Fibroblast of lung (primary cell): ENCODE results near the gene CDK9.

Experiments used
- EZH2 ChIP-seq: IDR thresholded peaks from 2 replicates; pipeline ENCODE4 v1.5.1; 2012; ENCODE audit warnings: low read length, control low read depth, mild to moderate bottlenecking; ENCODE audit errors: missing control alignments
- TF ChIP-seq, protein P1 (sequence below), 2 donors: IDR thresholded peaks in 1 of 2; conservative IDR thresholded peaks in 1 of 2; 1 replicate in 1 of 2; 2 replicates in 1 of 2; pipeline ENCODE4 v1.5.1; 2011 to 2012; ENCODE audit warnings: low read length in 2 of 2, control low read depth in 1 of 2, inconsistent platforms in 1 of 2, low read depth in 1 of 2, mild to moderate bottlenecking in 1 of 2

DNA sequence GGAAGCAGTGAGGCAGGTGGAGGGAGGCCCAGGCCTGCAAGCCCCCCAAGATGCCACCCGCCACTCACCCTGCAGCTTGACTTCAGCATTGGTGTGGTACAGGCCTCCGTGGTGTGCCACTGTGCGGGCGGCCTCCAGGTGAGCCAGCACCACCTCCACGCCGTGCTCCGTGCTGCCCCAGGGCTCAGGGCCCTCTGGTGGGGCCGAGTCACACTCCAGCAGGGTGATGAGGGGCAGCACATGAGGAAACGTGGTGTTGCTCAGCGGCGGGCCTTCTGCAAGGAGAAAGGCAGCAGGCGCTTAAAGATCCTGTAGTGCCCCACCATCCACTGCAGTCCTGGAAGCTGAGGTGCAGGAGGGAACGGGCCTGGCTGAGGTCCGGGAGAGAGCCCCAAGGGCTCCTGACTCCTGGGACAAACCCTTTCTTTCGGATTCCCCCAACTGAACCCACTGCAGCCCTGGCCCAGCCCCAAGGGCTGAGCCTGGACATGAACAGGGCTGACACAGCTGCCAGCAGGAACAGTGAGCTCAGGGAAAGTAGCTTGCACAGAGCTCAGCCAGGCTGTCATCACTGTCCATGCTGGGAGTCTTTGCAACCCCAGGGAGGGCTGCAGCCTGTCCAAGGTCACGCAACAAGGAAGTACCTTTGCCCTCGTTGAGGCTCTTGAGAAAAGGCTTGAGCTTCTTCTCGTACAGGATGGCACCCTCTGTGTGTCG is 46.1 kb upstream of the CDK9 start:
- TF ChIP-seq, protein P1, sequence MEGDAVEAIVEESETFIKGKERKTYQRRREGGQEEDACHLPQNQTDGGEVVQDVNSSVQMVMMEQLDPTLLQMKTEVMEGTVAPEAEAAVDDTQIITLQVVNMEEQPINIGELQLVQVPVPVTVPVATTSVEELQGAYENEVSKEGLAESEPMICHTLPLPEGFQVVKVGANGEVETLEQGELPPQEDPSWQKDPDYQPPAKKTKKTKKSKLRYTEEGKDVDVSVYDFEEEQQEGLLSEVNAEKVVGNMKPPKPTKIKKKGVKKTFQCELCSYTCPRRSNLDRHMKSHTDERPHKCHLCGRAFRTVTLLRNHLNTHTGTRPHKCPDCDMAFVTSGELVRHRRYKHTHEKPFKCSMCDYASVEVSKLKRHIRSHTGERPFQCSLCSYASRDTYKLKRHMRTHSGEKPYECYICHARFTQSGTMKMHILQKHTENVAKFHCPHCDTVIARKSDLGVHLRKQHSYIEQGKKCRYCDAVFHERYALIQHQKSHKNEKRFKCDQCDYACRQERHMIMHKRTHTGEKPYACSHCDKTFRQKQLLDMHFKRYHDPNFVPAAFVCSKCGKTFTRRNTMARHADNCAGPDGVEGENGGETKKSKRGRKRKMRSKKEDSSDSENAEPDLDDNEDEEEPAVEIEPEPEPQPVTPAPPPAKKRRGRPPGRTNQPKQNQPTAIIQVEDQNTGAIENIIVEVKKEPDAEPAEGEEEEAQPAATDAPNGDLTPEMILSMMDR (conservative IDR thresholded peaks at IDR 0.05 in 1 of 2, IDR thresholded peaks at IDR 0.05 in 1 of 2; ENCODE audit: low read depth in 1 of 2, low read length in 2 of 2), result no peak
- TF ChIP-seq EZH2, result no peak
